Osteoblast (primary cell): ENCODE data around the gene HPSE2. TPM values are rescaled to one million over a fixed set of nuclear protein-coding genes. Genes with fewer than 3 reads are reported as not detected.

ENCODE experiments used
- DNase-seq: peaks from one replicate; pipeline ENCODE4 v3.0.0; 2011; ENCODE audit warnings: low spot score, mixed read lengths; ENCODE audit not compliant: insufficient read length; ENCODE audit errors: missing footprints
- H2AFZ ChIP-seq: 2 replicates; pipeline ENCODE4 v1.6.0; 2011; ENCODE audit warnings: mild to moderate bottlenecking, low read length
- H3K27ac ChIP-seq: 2 replicates; pipeline ENCODE4 v1.5.1; 2011; ENCODE audit warnings: mild to moderate bottlenecking, low read depth, low read length, moderate library complexity
- H3K27me3 ChIP-seq: 2 replicates; pipeline ENCODE4 v1.6.0; 2012; ENCODE audit warnings: mild to moderate bottlenecking, control low read depth, inconsistent platforms, low read length, moderate library complexity; ENCODE audit not compliant: insufficient read depth
- H3K36me3 ChIP-seq: 2 replicates; pipeline ENCODE4 v1.5.1; 2011; ENCODE audit warnings: mild to moderate bottlenecking, low read length, control low read depth, moderate library complexity; ENCODE audit not compliant: insufficient read depth
- H3K4me1 ChIP-seq: 2 replicates; pipeline ENCODE4 v1.5.1; 2011; ENCODE audit warnings: mild to moderate bottlenecking, low read length, control low read depth, moderate library complexity; ENCODE audit not compliant: insufficient read depth
- H3K4me2 ChIP-seq: 2 replicates; pipeline ENCODE4 v1.6.0; 2011; ENCODE audit warnings: mild to moderate bottlenecking, low read length; ENCODE audit not compliant: insufficient read depth
- H3K4me3 ChIP-seq: fragments of 200-600 bp; sonication (generic); 3 replicates; pipeline ENCODE4 v1.5.1; 2012; ENCODE audit warnings: mild to moderate bottlenecking, low read length, inconsistent platforms; ENCODE audit not compliant: insufficient read depth
- H3K79me2 ChIP-seq: 2 replicates; pipeline ENCODE4 v1.6.0; 2012; ENCODE audit warnings: mild to moderate bottlenecking, low read length, control low read depth, inconsistent platforms; ENCODE audit not compliant: insufficient read depth
- H3K9me3 ChIP-seq: 2 replicates; pipeline ENCODE4 v1.5.1; 2011; ENCODE audit warnings: low read depth, low read length, control low read depth
- H4K20me1 ChIP-seq: 2 replicates; pipeline ENCODE4 v1.6.0; 2012; ENCODE audit warnings: mild to moderate bottlenecking, low read length, control low read depth; ENCODE audit not compliant: insufficient read depth
- total RNA-seq: library from RNA; depleted of rRNA; stranded (reverse); fragments of >200 nt; gene quantifications from 2 replicates; pipeline ENCODE4 v1.2.3, GENCODE V29; 2012
- TF ChIP-seq, protein P1 (sequence below): IDR thresholded peaks from 2 replicates; pipeline ENCODE4 v1.5.1; 2011; ENCODE audit warnings: mild to moderate bottlenecking, low read depth, low read length, moderate library complexity; ENCODE audit errors: extremely low read depth

HPSE2 gene
- total RNA-seq, 1 donor, result not detected

DNA sequence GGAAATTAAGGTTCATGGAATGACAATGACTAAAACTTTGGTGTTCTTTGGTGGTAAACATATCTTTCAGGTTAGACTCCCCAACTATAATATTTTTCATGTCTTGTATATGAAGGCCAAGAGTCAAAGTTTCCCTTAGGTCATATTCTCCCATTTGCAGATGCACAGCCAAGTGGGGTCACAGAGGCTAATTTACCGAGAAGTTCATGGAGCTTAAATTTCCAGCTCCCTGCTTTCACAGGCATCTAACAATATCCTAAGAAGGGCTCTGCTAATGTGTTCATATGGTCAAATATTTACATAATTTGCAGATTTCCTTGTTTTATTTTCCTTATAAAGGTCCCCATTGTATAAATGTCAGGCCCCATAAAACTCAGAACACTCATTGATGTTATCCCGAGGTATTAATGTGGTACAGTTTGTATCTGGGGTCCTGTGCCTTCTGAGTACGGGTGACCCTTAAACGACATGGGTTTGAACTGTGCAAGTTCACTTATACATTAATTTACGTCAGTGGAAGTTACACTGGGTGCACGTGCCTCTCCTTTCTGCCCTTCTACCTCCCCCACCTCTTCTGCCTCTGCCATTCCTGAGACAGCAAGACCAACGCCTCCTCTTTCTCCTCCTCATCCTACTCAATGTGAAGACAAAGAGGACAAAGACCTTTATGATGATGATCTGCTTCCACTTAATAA, 603.0 kb downstream of the HPSE2 start:
- H3K79me2 ChIP-seq, result no peaks in the 10 kb centered on the region
- DNase-seq, result no peak
- no peak overlapping the region for H3K27ac ChIP-seq
- H4K20me1 ChIP-seq, result no peaks in the 10 kb centered on the region
- H2AFZ ChIP-seq, result no peak overlapping the region
- no peaks in the 10 kb centered on the region for H3K36me3 ChIP-seq
- no peak overlapping the region for H3K4me3 ChIP-seq
- TF ChIP-seq, protein P1, sequence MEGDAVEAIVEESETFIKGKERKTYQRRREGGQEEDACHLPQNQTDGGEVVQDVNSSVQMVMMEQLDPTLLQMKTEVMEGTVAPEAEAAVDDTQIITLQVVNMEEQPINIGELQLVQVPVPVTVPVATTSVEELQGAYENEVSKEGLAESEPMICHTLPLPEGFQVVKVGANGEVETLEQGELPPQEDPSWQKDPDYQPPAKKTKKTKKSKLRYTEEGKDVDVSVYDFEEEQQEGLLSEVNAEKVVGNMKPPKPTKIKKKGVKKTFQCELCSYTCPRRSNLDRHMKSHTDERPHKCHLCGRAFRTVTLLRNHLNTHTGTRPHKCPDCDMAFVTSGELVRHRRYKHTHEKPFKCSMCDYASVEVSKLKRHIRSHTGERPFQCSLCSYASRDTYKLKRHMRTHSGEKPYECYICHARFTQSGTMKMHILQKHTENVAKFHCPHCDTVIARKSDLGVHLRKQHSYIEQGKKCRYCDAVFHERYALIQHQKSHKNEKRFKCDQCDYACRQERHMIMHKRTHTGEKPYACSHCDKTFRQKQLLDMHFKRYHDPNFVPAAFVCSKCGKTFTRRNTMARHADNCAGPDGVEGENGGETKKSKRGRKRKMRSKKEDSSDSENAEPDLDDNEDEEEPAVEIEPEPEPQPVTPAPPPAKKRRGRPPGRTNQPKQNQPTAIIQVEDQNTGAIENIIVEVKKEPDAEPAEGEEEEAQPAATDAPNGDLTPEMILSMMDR, result no peak
- no peaks in the 10 kb centered on the region for H3K9me3 ChIP-seq
- no peaks in the 10 kb centered on the region for H3K4me1 ChIP-seq
- no peaks in the 10 kb centered on the region for H3K27me3 ChIP-seq
- H3K4me2 ChIP-seq, result no peak overlapping the region

DNA sequence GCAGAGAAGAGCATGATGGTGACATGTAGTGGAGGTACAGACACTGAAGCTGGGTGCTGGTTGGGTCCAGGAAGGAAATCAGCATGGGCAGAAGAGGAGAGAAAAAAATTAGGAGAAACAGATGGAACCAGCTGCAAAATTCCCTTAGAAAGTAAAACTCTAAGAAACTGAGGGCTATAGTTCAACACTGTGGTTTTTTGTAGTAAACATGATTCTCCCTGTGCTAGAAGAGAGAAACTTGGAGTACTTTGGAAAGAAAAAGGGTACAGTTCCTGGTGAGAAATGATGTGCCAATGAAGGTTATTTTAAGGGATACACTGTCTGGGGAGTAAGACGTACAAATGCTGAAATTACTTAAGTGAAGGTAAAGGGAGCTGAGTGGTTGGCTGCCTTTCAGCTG, 607.4 kb downstream of the HPSE2 start:
- Histone ChIP-seq H4K20me1 (no peaks in the 10 kb centered on the region), H3K36me3 (no peaks in the 10 kb centered on the region), H3K79me2 (no peaks in the 10 kb centered on the region), H3K4me3 (no peak overlapping the region), H2AFZ (no peak overlapping the region), H3K27ac (no peak overlapping the region), H3K4me2 (no peak overlapping the region), H3K4me1 (no peaks in the 10 kb centered on the region), H3K27me3 (no peaks in the 10 kb centered on the region), H3K9me3 (no peaks in the 10 kb centered on the region)
- DNase-seq, result no peak
- TF ChIP-seq, protein P1, result no peak

DNA sequence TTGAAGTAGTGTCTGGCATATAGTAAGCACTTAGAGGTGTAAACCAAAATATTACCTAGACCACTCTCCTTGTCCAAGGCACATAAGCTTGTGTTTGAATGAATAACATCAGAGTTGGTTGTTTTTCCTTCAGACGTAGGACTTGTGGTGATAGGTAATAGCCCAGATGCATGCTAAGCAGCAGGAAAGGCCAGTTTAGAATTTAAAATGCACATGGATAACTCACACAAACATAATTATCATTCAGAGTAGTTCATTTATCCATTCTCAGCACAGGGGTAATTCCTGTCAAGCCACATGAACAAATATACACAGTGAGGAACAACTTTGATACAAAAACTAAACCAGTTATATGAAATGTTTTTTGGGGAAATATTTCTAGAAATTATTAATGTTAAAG, 607.9 kb downstream of the HPSE2 start:
- no peaks in the 10 kb centered on the region for H3K79me2 ChIP-seq
- H3K36me3 ChIP-seq, result no peaks in the 10 kb centered on the region
- no peak overlapping the region for H2AFZ ChIP-seq
- H3K4me3 ChIP-seq, result no peak overlapping the region
- H3K4me2 ChIP-seq, result no peak overlapping the region
- H3K27ac ChIP-seq, result no peak overlapping the region
- no peak for DNase-seq
- no peaks in the 10 kb centered on the region for H3K9me3 ChIP-seq
- no peaks in the 10 kb centered on the region for H3K4me1 ChIP-seq
- no peaks in the 10 kb centered on the region for H4K20me1 ChIP-seq
- TF ChIP-seq, protein P1, result no peak
- no peaks in the 10 kb centered on the region for H3K27me3 ChIP-seq

GRCh38 chr10:98624963-98625362, 610.7 kb downstream of the HPSE2 start:
- Histone ChIP-seq H3K9me3 (no peaks in the 10 kb centered on the region), H3K4me1 (no peaks in the 10 kb centered on the region), H3K27ac (no peak overlapping the region), H3K4me3 (no peak overlapping the region), H3K36me3 (no peaks in the 10 kb centered on the region), H2AFZ (no peak overlapping the region), H3K27me3 (no peaks in the 10 kb centered on the region), H3K4me2 (no peak overlapping the region), H3K79me2 (no peaks in the 10 kb centered on the region), H4K20me1 (no peaks in the 10 kb centered on the region)
- no peak for DNase-seq
- TF ChIP-seq, protein P1, result no peak
